Activated naive CD8-positive, alpha-beta T cell treated with anti-CD3 and anti-CD28 coated beads, Interleukin-2, amount 50 U/mL, for 24 hours (primary cell): ENCODE data around the gene CLMN.

Source experiments
- ATAC-seq: fragments of 150-1000 bp; cut with Tn5 transposase; one replicate; pipeline ENCODE4 v1.10.0; 2021
- DNase-seq: peaks from one replicate; pipeline ENCODE4 v3.0.0; 2021
- H3K27ac Mint-ChIP-seq: one replicate; pipeline ENCODE4 v1.8.0; 2021; ENCODE audit warnings: mild to moderate bottlenecking, mixed read lengths
- H3K27me3 Mint-ChIP-seq: one replicate; pipeline ENCODE4 v1.8.0; 2021; ENCODE audit warnings: mixed read lengths
- H3K36me3 Mint-ChIP-seq: one replicate; pipeline ENCODE4 v1.8.0; 2021; ENCODE audit warnings: low read depth, mixed read lengths
- H3K4me1 Mint-ChIP-seq: one replicate; pipeline ENCODE4 v1.8.0; 2021; ENCODE audit warnings: mixed read lengths
- H3K4me3 Mint-ChIP-seq: one replicate; pipeline ENCODE4 v1.8.0; 2021; ENCODE audit warnings: mild to moderate bottlenecking, moderate library complexity, mixed read lengths
- H3K9me3 Mint-ChIP-seq: one replicate; pipeline ENCODE4 v1.8.0; 2021; ENCODE audit warnings: mixed read lengths

CLMN gene

DNA sequence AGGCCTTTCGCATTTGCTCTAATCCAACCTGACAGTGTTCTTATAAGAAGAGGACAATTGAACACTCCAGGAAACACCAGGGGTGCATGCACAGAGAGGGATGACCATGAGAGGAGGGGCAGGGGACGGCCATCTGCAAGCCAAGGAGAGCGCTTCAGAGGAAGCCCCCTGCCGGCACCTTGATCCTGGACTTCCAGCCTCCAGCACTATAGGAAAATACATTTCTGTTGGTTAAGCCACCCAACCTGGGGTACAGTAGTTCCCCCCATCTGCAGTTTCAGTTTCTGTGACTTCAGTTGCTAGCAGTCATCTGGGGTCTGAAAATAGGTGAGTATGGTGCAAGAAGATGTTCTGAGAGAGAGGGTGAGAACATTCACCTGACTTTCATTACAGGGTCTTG, 64.7 kb downstream of the CLMN start:
- Mint-ChIP-seq H3K27ac (no peak overlapping the region), H3K4me1 (peaks cover 4% of the 10 kb centered on the region), H3K9me3 (no peaks in the 10 kb centered on the region), H3K4me3 (no peak overlapping the region), H3K27me3 (no peaks in the 10 kb centered on the region), H3K36me3 (no peaks in the 10 kb centered on the region)
- no peak for ATAC-seq
- DNase-seq, result no peak

GRCh38 chr14:95254288-95254687, 65.4 kb downstream of the CLMN start:
- Mint-ChIP-seq H3K4me1 (peaks cover 4% of the 10 kb centered on the region), H3K27me3 (no peaks in the 10 kb centered on the region), H3K4me3 (no peak overlapping the region), H3K36me3 (no peaks in the 10 kb centered on the region), H3K27ac (no peak overlapping the region), H3K9me3 (no peaks in the 10 kb centered on the region)
- no peak for ATAC-seq
- no peak for DNase-seq

DNA sequence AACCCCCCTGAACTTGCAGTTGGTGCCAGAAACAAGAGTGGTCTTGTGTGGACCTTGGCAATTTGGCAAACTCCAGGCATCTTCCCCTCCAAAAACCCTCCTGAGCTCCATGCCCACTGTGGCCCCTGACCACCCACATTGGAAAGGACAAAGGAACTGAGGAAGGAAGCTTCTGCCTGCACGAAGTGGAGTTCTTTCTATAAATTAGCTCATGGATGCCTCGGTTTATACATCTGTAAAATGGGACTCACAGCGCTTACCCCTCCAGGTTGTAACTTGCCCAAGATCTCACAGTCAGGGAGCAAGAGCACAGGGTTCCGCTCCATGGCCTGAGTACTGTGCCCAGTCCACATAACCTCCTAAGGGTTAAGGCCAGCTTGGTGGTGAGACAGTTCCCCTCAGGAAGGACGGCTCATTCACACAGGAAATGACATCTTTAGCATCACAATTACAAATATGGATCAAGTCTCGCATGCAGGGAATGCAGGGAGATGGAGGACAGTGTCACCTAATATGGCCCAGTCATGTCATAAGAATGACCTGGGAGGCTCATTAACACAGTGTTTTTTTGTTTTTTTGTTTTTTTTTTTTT, 66.6 kb downstream of the CLMN start:
- Mint-ChIP-seq H3K36me3 (no peaks in the 10 kb centered on the region), H3K27me3 (no peaks in the 10 kb centered on the region), H3K27ac (no peak overlapping the region), H3K4me1 (peaks cover 4% of the 10 kb centered on the region), H3K4me3 (no peak overlapping the region), H3K9me3 (no peaks in the 10 kb centered on the region)
- ATAC-seq (no peak), DNase-seq (no peak)

GRCh38 chr14:95252219-95252618, 67.5 kb downstream of the CLMN start:
- H3K9me3 Mint-ChIP-seq, result no peaks in the 10 kb centered on the region
- H3K27me3 Mint-ChIP-seq, result no peaks in the 10 kb centered on the region
- peaks cover 4% of the 10 kb centered on the region for H3K4me1 Mint-ChIP-seq
- H3K4me3 Mint-ChIP-seq, result no peak overlapping the region
- DNase-seq (no peak), ATAC-seq (no peak)
- H3K27ac Mint-ChIP-seq, result no peak overlapping the region
- H3K36me3 Mint-ChIP-seq, result no peaks in the 10 kb centered on the region

DNA sequence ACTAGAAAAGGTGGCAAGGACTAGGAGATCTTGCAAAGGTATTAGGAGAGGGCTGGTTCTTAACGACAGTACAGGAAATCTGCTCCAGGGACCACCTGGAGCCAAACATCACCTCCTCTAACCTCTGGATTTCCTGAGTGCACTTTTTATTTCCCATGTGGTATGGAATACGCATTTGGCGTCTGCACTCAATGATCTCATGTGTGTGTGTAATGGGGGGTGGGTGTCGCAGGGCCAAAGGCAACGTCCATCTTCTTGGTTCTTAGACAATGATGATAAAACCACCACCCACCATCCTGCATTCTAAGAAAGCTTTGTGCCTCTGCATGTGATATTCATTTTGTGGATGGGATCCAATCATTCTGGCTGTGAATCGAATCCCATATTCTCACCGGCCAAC, 68.8 kb downstream of the CLMN start:
- no peaks in the 10 kb centered on the region for H3K27me3 Mint-ChIP-seq
- ATAC-seq, result no peak
- no peak overlapping the region for H3K27ac Mint-ChIP-seq
- no peaks in the 10 kb centered on the region for H3K36me3 Mint-ChIP-seq
- no peak overlapping the region for H3K4me3 Mint-ChIP-seq
- H3K9me3 Mint-ChIP-seq, result peaks cover 1% of the 10 kb centered on the region
- peaks cover 4% of the 10 kb centered on the region for H3K4me1 Mint-ChIP-seq
- DNase-seq, result no peak

GRCh38 chr14:95250140-95250769, 69.5 kb downstream of the CLMN start:
- no peak for ATAC-seq
- Mint-ChIP-seq H3K4me3 (no peak overlapping the region), H3K27me3 (no peaks in the 10 kb centered on the region), H3K4me1 (no peaks in the 10 kb centered on the region), H3K36me3 (no peaks in the 10 kb centered on the region), H3K9me3 (peaks cover 5% of the 10 kb centered on the region), H3K27ac (no peak overlapping the region)
- no peak for DNase-seq

GRCh38 chr14:95248432-95248831, 71.3 kb downstream of the CLMN start:
- ATAC-seq, result no peak
- H3K36me3 Mint-ChIP-seq, result no peaks in the 10 kb centered on the region
- no peak for DNase-seq
- H3K4me3 Mint-ChIP-seq, result no peak overlapping the region
- H3K4me1 Mint-ChIP-seq, result no peaks in the 10 kb centered on the region
- H3K9me3 Mint-ChIP-seq, result peaks cover 7% of the 10 kb centered on the region
- peaks cover 7% of the 10 kb centered on the region for H3K27me3 Mint-ChIP-seq
- H3K27ac Mint-ChIP-seq, result no peak overlapping the region

- DNase-seq, result no peak
- Mint-ChIP-seq H3K27ac (no peak overlapping the region), H3K4me1 (no peaks in the 10 kb centered on the region), H3K36me3 (no peaks in the 10 kb centered on the region), H3K9me3 (peaks cover 7% of the 10 kb centered on the region), H3K4me3 (no peak overlapping the region), H3K27me3 (peaks cover 7% of the 10 kb centered on the region)
- no peak for ATAC-seq
These were observed 72.8 kb downstream of the CLMN start for GRCh38 chr14:95246870-95247269.

GRCh38 chr14:95245334-95245733, 74.4 kb downstream of the CLMN start:
- Mint-ChIP-seq H3K4me3 (no peak overlapping the region), H3K27ac (no peak overlapping the region), H3K36me3 (no peaks in the 10 kb centered on the region), H3K9me3 (peaks cover 7% of the 10 kb centered on the region), H3K27me3 (peaks cover 7% of the 10 kb centered on the region), H3K4me1 (no peaks in the 10 kb centered on the region)
- DNase-seq, result no peak
- no peak for ATAC-seq

- Mint-ChIP-seq H3K27me3 (peaks cover 7% of the 10 kb centered on the region), H3K36me3 (no peaks in the 10 kb centered on the region), H3K4me3 (no peak overlapping the region), H3K9me3 (peaks cover 7% of the 10 kb centered on the region), H3K27ac (no peak overlapping the region), H3K4me1 (no peaks in the 10 kb centered on the region)
- DNase-seq, result no peak
- ATAC-seq, result no peak
These were observed 75.1 kb downstream of the CLMN start for GRCh38 chr14:95244587-95244986.

GRCh38 chr14:95242870-95243269, 76.8 kb downstream of the CLMN start:
- Mint-ChIP-seq H3K27me3 (peaks cover 9% of the 10 kb centered on the region), H3K4me3 (no peak overlapping the region), H3K27ac (no peak overlapping the region), H3K36me3 (no peaks in the 10 kb centered on the region), H3K4me1 (no peaks in the 10 kb centered on the region), H3K9me3 (peaks cover 7% of the 10 kb centered on the region)
- DNase-seq, result no peak
- ATAC-seq, result no peak

DNA sequence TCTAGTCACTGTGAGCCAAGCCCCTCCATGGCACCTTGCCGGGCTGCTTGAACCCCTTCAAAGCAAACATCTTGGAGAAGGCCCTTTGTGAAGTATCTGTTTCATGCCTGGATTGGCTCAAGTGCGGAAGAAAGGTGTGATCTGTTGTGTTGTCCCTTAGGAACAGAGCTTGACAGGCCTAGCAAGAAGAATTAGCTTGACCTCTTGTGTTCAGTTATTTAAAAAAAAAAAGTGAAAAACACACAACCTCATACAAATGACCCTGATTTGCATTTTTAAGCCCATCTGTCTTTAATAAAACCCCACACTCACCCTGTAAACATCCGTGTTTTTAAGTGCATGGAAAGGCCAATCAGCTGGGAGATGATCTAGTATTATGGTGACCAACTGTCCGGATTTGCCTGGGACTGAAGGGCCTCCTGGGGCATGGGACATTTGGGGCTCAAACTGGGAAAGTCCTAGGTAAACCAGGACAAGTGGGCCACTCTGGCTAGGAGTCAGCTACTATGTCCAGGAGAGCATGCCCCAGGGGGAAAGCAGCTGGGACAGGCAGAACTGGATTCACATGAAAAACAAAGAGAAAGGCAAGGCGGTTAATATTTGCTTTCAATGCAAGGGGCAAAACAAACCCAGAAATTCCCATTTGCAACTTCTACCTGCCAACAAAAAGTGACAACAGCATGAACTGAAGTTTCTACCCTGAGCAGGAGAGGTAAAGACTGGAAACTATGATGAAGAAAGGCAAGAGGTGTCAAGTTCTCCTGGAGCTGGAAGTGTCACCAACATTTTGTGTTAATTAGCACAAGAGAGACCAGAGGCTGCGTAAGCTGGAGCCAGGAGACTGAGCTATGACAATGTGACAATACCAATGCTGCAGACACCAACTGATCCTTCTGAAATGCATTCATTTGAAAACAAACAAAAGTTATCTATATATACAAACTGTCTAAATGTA, 78.6 kb downstream of the CLMN start:
- Mint-ChIP-seq H3K27ac (no peak overlapping the region), H3K27me3 (peaks cover 9% of the 10 kb centered on the region), H3K36me3 (no peaks in the 10 kb centered on the region), H3K9me3 (peaks cover 7% of the 10 kb centered on the region), H3K4me1 (no peaks in the 10 kb centered on the region), H3K4me3 (no peak overlapping the region)
- ATAC-seq (no peak), DNase-seq (no peak)

DNA sequence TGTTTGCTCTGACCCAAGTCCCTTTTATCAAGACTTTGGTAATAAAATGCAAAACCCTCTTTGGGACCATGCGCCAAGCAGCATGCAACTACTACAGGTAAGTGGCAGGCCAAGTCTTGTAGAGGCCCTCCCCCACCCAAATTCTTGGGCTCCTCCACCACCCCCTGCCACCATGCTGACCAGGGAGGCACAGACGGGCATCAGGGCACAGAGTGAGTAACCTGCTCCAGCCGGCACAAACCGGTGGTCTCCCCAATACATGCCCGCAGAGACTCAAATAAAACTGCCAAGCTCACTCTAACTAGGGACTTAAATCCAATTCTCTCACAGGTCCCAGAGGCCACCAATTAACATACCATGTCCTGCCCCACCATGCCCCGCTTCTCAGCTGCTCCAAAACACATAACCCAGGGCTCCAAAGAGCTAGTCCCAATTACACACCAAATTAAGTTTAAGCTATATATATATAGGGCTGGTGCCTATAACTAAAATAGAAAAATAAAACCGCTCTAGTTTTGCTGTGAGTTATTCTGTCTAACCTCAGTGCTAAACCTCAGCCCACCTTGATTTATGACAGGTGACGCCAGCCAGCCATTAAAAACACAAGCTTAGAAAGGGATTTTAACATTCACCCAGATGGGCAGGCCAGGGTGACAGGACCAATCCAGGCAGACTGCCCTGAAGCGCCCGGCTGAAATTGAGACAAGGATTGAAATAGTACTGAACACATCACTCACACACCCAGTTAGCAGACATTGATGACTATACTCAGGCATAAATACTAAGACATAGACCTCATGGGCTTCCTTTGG, 81.0 kb downstream of the CLMN start:
- Mint-ChIP-seq H3K4me3 (no peak overlapping the region), H3K9me3 (no peaks in the 10 kb centered on the region), H3K27ac (no peak overlapping the region), H3K4me1 (peaks cover 2% of the 10 kb centered on the region), H3K27me3 (peaks cover 2% of the 10 kb centered on the region), H3K36me3 (no peaks in the 10 kb centered on the region)
- DNase-seq, result no peak
- ATAC-seq, result no peak

DNA sequence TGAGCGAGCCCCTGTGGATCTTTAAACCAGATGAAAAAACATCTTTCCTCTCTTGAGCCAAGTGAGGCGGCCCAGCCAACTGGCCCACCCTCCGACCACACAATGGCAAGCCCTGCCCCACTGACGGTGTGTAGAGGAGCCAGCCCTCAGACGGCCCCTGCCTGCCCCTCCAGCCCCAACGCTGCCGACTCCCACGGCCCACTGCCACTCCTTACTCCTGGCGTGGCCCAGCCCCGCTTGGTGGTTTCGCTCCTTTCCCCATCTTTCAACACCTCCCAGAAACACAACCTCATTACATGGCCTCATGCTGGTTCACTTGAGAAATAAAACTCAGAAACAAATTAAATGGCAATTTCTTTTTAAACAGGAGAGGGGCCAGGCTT, 81.8 kb downstream of the CLMN start:
- ATAC-seq, result no peak
- no peak overlapping the region for H3K4me3 Mint-ChIP-seq

More for the DNA sequence above, 81.8 kb downstream of the CLMN start:
- Mint-ChIP-seq H3K27ac (no peak overlapping the region), H3K27me3 (peaks cover 5% of the 10 kb centered on the region), H3K4me1 (peaks cover 2% of the 10 kb centered on the region), H3K36me3 (no peaks in the 10 kb centered on the region), H3K9me3 (no peaks in the 10 kb centered on the region)
- no peak for DNase-seq
